ENCODE measurements around the gene GHDC. TPM values are rescaled to one million over a fixed set of nuclear protein-coding genes. Genes with fewer than 3 reads are reported as not detected.
"Not testable (repeated sequence)": the region's sequence is repeated elsewhere in the genome, so short reads cannot be mapped to it uniquely, and the experiment has no call there.

Gene GHDC
- polyA plus RNA-seq, 12 donors: 8.1 to 14.6 (median 10.0) TPM; not detected in 1

DNA sequence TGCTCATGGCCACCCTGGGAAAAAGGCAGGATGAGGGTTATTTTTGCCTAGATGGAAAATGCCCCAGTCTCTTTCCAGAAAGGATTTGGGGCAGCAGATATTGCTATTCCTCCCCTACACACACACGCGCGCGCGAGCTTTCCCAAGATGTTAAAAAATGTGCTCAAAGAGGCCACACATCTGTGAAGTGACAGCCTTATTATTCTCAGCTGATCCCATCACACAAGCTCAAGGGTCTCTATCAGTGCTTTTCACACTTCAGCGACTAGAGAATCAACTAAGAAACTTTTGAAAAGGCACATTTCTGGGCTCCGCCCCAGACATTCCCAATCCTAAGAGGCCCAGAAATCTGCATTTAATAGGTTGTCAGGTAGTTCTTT is 33.8 kb downstream of the GHDC start:
- DNase-seq: no peak

GRCh38 chr17:42159796-42160530 is 34.3 kb downstream of the GHDC start:
- no peak for DNase-seq

DNA sequence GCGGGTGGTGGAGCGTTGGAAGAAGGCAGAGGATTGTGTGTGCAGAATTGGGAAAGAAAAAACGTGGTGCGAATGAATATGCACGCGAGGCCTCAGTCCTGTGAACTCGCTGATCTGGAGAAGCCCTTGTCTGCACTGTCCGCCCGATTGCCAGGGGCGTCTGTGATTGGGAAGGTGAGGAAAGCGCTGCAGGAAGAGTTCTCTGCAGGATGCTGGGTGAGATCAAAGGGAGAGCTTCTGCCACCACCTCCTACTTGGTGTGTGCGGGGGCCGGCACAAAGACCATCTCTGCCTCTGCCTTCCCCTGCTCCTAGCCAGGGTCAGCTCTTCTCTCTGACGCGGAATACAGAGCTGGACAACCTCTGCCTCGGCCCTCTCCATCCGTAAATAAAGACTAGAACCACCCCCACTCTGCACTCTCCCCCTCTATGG is 38.7 kb downstream of the GHDC start:
- DNase-seq: no peak

GRCh38 chr17:42153919-42154742 is 40.2 kb downstream of the GHDC start:
- no peak for DNase-seq

GRCh38 chr17:42146911-42147607 is 47.2 kb downstream of the GHDC start:
- no peak for DNase-seq

DNA sequence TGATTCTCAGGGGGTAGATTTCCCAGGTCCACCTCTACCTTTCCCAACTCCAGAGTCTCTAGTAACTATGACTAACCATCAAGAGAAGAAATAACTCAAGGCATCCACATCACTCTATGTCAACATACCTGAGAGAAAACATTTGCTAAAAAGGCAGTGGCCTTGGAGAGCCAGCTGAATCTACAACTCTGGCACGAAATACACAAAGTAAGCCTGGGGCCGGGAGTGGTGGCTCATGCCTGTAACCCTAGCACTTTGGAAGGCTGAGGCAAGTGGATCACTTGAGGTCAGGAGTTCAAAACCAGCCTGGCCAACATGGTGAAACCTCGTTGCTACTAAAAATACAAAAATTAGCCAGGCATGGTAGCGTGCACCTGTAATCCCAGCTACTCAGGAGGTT is 51.2 kb downstream of the GHDC start:
- DNase-seq: not testable (repeated sequence)

GRCh38 chr17:42142371-42142896 is 51.9 kb downstream of the GHDC start:
- DNase-seq: no peak

DNA sequence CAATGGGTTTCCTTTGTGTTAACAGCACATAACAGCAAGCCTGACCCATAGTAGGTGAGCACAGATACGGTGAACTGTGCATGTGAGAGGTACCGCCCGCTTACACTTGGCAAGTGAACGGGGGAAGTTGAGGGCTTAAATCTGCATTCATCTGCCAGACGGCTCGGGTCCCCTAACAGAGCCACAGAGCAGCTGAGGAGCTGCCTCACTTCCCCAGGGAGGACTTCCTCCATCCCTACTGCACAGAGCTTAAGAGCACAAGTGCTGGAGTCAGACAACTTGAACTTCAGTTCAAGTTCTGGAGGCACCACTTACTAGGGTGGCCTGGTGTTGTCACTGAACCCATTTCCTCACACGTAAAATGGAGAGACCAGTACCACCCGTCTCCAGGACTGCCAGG is 52.9 kb downstream of the GHDC start:
- DNase-seq: no peak

GRCh38 chr17:42140690-42141089 is 53.6 kb downstream of the GHDC start:
- DNase-seq: not testable (repeated sequence)

Other genes with a start within 250 kb of the GHDC start
- 10 to 100 TPM in 11 of 12 donors, not detected in 1; 30.9 to 69.5 (median 42.6) TPM for gene CNP, start 227.7 kb downstream of the GHDC start, polyA plus RNA-seq (ENCODE audit: insufficient read length in 12 of 12)
- gene DNAJC7, start 177.1 kb downstream of the GHDC start, polyA plus RNA-seq (ENCODE audit: insufficient read length in 12 of 12): 100 to 1,000 TPM in 3 of 12 donors, 10 to 100 TPM in 8, not detected in 1; 57.5 to 126 (median 94.3) TPM
- gene NKIRAS2, start 174.4 kb downstream of the GHDC start, polyA plus RNA-seq (ENCODE audit: insufficient read length in 12 of 12): 10 to 100 TPM in 11 of 12 donors, not detected in 1; 31.0 to 65.9 (median 39.6) TPM
- 1 to 10 TPM in 6 of 12 donors, under 1 TPM in 4, not detected in 2; 0.72 to 1.8 (median 1.2) TPM for gene C17orf113, start 143.9 kb downstream of the GHDC start, polyA plus RNA-seq (ENCODE audit: insufficient read length in 12 of 12)
- 10 to 100 TPM in 2 of 12 donors, 1 to 10 TPM in 8, not detected in 2; 4.1 to 12.2 (median 6.5) TPM for gene ZNF385C, start 96.0 kb downstream of the GHDC start, polyA plus RNA-seq (ENCODE audit: insufficient read length in 12 of 12)
- 10 to 100 TPM in 1 of 12 donors, 1 to 10 TPM in 10, not detected in 1; 2.3 to 12.1 (median 5.3) TPM for gene DHX58, start 81.8 kb downstream of the GHDC start, polyA plus RNA-seq (ENCODE audit: insufficient read length in 12 of 12)
- gene KAT2A, start 73.1 kb downstream of the GHDC start, polyA plus RNA-seq (ENCODE audit: insufficient read length in 12 of 12): 10 to 100 TPM in 11 of 12 donors, not detected in 1; 34.3 to 69.5 (median 40.3) TPM
- under 1 TPM in 10 of 12 donors, not detected in 2; 0.10 to 0.43 (median 0.28) TPM for gene HSPB9, start 71.7 kb downstream of the GHDC start, polyA plus RNA-seq (ENCODE audit: insufficient read length in 12 of 12)
- 100 to 1,000 TPM in 2 of 12 donors, 10 to 100 TPM in 9, not detected in 1; 47.9 to 136 (median 56.5) TPM for gene RAB5C, start 39.5 kb downstream of the GHDC start, polyA plus RNA-seq (ENCODE audit: insufficient read length in 12 of 12)
- under 1 TPM in 3 of 12 donors, not detected in 9; 0.05 to 0.07 (median 0.07) TPM for gene KCNH4, start 13.4 kb downstream of the GHDC start, polyA plus RNA-seq (ENCODE audit: insufficient read length in 12 of 12)
- under 1 TPM in 2 of 12 donors, not detected in 10; 0.32 to 0.58 TPM for gene HCRT, start 9.0 kb downstream of the GHDC start, polyA plus RNA-seq (ENCODE audit: insufficient read length in 12 of 12)
- gene STAT5B, start 81.9 kb upstream of the GHDC start, polyA plus RNA-seq (ENCODE audit: insufficient read length in 12 of 12): 10 to 100 TPM in 11 of 12 donors, not detected in 1; 31.5 to 53.1 (median 40.9) TPM
- 10 to 100 TPM in 11 of 12 donors, not detected in 1; 11.9 to 19.6 (median 15.3) TPM for gene STAT5A, start 94.0 kb upstream of the GHDC start, polyA plus RNA-seq (ENCODE audit: insufficient read length in 12 of 12)
- gene STAT3, start 193.9 kb upstream of the GHDC start, polyA plus RNA-seq (ENCODE audit: insufficient read length in 12 of 12): 100 to 1,000 TPM in 1 of 12 donors, 10 to 100 TPM in 11; 43.5 to 608 (median 52.9) TPM
- gene CAVIN1, start 228.8 kb upstream of the GHDC start, polyA plus RNA-seq (ENCODE audit: insufficient read length in 12 of 12): 100 to 1,000 TPM; 209 to 442 (median 249) TPM

Data from muscle of arm (tissue), 12 donors.